ENCODE data around the gene BABAM2.

The BABAM2 gene

GRCh38 chr2:28352610-28353195 lies 462.2 kb downstream of the BABAM2 start:
- no peak for DNase-seq

- DNase-seq: no peak
Measured at GRCh38 chr2:28354920-28355520, 464.5 kb downstream of the BABAM2 start.

GRCh38 chr2:28355521-28356094 lies 465.1 kb downstream of the BABAM2 start:
- no peak for DNase-seq

- no peak for DNase-seq
Measured at GRCh38 chr2:28356095-28356911, 465.8 kb downstream of the BABAM2 start.

- DNase-seq: no peak
Measured at GRCh38 chr2:28357055-28357454, 466.5 kb downstream of the BABAM2 start.

- DNase-seq: no peak
Measured at GRCh38 chr2:28357948-28358667, 467.6 kb downstream of the BABAM2 start.

GRCh38 chr2:28358668-28359201 lies 468.2 kb downstream of the BABAM2 start:
- DNase-seq: no peak

GRCh38 chr2:28359222-28360057 lies 468.9 kb downstream of the BABAM2 start:
- DNase-seq: peak; percentile 18 to 66 (median 30)

GRCh38 chr2:28360058-28360717 lies 469.7 kb downstream of the BABAM2 start:
- DNase-seq: no peak

GRCh38 chr2:28360718-28361293 lies 470.3 kb downstream of the BABAM2 start:
- DNase-seq: no peak

GRCh38 chr2:28361991-28362710 lies 471.6 kb downstream of the BABAM2 start:
- no peak for DNase-seq

- no peak for DNase-seq
Measured at GRCh38 chr2:28362991-28363521, 472.5 kb downstream of the BABAM2 start.

- no peak for DNase-seq
Measured at GRCh38 chr2:28363686-28364280, 473.3 kb downstream of the BABAM2 start.

- no peak for DNase-seq
Measured at GRCh38 chr2:28364610-28365009, 474.1 kb downstream of the BABAM2 start.

GRCh38 chr2:28365158-28365557 lies 474.6 kb downstream of the BABAM2 start:
- no peak for DNase-seq

- DNase-seq: no peak
Measured at GRCh38 chr2:28366149-28366495, 475.6 kb downstream of the BABAM2 start.

- DNase-seq: peak in 1 of 4 experiments; percentile 26
Measured at GRCh38 chr2:28366496-28367282, 476.2 kb downstream of the BABAM2 start.

- no peak for DNase-seq
Measured at GRCh38 chr2:28367667-28368356, 477.3 kb downstream of the BABAM2 start.

All from activated naive CD4-positive, alpha-beta T cell (primary cell).